ENCODE results near the gene DNAJB2. TPM values are rescaled to one million over a fixed set of nuclear protein-coding genes. Genes with fewer than 3 reads are reported as not detected.
"Not testable (repeated sequence)": the region's sequence is repeated elsewhere in the genome, so short reads cannot be mapped to it uniquely, and the experiment has no call there.

Gene DNAJB2
- total RNA-seq, 1 experiment from 2014 or later = 39.8 TPM

DNA sequence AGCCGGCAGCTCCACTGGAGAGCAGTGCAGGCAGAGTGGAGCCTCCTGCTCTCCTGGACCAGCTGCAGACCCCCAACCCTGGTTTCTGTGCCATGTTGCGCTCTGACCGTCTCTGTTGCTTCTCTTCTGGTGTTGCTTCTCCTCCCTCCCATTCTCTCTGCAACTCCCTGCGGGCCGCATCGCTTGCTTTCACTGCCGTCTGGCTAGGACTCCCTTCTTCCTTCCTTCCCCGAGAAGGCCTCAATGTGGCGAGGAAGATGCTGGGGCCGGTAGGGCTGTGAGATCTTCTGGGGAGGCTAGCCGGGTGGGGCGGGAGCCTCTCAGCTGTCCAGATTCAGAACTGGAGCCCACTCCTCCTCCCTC, 6.2 kb downstream of the DNAJB2 start:
- no peak for DNase-seq (ENCODE audit: low read depth)

DNA sequence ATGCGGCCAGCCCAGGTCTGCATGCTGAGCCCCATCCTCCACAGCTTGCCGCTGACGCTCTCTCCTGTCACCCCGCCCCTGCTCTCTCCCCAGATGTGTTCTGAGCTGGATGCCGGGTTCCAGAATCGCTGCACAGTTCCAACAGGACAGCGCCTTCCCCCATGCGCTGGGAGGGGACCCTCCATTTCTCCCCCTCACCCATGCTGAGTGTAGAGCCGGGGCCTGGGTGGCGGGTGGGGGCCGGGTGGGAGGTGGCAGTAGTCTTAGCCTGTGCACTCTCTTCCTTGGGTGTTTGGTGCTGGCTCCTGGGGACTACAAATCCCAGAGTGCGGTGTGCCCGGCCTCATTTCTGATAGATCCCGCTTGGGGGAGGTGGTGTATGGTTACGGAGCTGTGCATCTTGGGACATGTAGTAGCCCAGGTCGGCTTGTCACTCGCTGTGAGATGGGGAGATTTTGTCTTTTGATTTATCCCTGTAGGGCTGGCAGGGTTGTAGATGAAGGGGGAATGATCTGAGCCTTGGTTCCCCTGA, 6.8 kb downstream of the DNAJB2 start:
- no peak for DNase-seq (ENCODE audit: low read depth)

- DNase-seq (ENCODE audit: low read depth) = no peak
Observed at GRCh38 chr2:219286436-219287115, 7.4 kb downstream of the DNAJB2 start.

DNA sequence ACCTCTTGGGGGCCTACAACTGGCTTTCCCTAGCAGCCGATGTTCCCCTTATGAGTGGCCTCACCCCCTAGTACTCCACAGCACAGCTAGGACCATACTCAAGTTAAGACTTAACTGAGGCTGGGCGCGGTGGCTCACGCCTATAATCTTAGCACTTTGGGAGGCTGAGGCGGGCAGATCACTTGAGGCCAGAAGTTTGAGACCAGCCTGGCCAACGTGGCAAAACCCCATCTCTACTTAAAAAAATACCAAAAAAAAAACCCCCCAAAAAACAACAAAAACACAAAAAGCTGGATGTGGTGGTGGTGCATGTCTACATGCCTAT, 7.9 kb downstream of the DNAJB2 start:
- not testable (repeated sequence) for DNase-seq (ENCODE audit: low read depth)

DNA sequence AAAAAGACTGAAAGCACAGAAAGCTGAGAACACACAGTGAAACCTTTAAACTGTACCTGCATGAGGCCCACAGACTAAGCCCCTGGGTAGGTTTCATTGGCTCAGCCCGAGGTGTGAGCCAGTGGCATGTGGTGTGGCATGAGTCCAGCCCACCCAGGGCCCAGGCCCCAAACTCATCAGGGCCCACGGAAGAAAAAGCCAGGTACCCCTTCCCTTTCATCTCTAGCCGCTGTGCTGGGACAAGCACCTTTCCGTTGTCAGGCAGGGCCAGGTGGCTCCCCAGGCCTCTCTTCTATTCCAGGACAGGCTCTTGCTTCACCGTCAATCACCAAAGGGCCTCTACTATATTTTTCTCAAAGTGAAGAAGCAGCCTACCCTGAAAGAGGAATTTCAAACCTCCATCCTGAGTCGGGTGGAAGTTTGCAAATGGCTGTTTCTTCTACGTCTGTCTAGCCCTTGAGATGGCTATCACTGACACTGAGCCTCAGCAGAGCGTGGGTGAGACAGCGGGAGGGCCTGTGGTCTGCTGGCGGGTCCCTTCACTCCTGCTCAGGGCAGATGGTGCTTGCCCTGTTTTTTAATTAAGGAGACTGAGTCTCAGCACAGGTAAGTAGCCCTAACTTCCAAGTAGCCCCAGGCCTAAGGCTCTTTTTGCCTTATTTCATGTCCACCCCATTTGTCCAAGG, 8.6 kb downstream of the DNAJB2 start:
- DNase-seq (ENCODE audit: low read depth) = no peak

GRCh38 chr2:219289195-219289536, 10.0 kb downstream of the DNAJB2 start:
- DNase-seq (ENCODE audit: low read depth) = no peak

DNA sequence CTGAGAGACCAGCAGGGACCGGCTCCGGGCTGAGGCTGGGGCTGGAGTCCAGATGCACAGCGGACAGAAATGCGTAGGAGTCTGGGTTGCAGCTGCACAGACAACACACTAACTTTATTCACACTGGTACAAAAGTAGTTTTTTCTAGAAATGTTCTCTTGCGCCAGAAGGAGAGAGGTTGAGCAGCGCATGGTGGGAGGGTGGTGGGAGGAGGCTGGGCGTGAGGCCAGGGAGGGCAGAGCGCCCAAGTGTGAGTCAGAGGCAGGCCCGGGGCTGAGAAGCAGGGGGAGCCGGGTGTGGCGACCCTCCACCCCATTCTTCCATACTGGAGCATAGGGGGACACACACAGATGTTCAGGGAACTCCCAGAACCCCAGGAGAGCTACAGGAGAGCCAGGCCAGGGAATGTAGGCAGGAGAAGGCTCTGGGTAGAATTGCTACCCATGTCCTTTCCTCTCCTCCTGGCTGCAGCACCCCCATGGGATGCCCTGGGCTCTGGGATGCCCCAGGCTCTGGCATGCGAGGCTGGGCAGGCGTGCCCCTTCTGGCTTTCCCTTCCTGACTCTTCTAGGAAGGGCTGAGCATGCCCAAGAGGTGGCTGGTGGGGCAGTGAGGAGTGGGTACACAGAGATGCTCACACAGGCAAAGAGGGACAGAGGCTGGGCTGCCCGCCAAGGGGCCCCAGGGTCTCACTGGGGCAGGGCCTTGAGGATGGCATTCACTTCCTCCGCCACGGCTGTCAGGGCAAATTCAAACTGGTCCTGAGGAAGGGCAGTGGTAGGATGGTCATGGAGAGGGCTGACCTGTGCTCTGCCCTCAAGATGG, 10.6 kb downstream of the DNAJB2 start:
- DNase-seq (ENCODE audit: low read depth) = peak; percentile 93

GRCh38 chr2:219290381-219291171, 11.4 kb downstream of the DNAJB2 start:
- no peak for DNase-seq (ENCODE audit: low read depth)

DNA sequence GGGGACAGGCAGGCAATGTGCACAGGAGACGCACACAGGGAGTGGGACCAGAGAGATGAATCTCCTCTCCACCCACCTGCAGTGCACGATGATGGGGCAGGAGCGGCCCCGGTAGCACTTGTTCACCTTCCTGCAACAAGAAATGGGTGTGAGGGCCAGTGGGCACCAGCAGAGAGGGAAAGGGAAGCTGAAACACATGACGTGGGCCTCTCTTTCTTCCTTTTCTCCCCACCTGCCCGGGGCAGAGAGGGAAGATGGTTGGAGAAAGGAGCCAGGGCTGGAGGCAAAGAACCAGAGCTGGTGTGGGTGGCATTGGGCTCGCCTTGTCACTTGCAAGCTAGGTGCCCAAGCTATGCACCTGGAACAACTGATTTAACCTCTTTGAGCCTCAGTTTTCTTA, 12.2 kb downstream of the DNAJB2 start:
- no peak for DNase-seq (ENCODE audit: low read depth)

DNA sequence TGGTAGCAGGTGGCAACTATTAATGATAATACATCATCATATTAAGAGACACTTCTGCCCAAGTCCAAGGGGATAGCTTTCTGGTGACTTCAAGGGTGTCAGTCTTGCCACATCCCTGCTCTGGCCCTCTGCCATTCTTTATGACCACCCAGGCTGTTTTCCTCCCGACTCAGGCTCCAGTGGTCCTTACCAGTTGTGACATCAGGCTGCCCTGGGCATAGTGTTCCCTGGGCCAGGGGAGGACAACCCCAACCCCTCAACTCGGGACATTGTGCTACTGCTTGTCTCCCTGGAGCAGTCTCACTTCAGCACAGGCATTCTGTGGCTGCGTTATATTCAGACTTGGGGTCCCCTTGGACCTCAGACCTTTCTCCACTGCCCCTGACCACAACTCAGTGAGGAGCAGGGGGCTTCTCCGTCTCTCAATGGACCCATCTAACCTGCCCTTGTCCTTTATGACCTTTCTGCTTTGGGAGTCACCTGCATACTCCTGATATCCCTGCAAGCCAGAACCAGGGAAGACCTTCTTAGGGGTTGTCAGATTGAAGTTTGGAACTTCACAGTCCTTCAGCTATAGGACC, 12.8 kb downstream of the DNAJB2 start:
- no peak for DNase-seq (ENCODE audit: low read depth)

- no peak for DNase-seq (ENCODE audit: low read depth)
Observed at GRCh38 chr2:219292616-219293015, 13.4 kb downstream of the DNAJB2 start.

GRCh38 chr2:219293736-219294231, 14.6 kb downstream of the DNAJB2 start:
- DNase-seq (ENCODE audit: low read depth) = no peak

- DNase-seq (ENCODE audit: low read depth) = peak; percentile 68
Observed at GRCh38 chr2:219294356-219295351, 15.5 kb downstream of the DNAJB2 start.

DNA sequence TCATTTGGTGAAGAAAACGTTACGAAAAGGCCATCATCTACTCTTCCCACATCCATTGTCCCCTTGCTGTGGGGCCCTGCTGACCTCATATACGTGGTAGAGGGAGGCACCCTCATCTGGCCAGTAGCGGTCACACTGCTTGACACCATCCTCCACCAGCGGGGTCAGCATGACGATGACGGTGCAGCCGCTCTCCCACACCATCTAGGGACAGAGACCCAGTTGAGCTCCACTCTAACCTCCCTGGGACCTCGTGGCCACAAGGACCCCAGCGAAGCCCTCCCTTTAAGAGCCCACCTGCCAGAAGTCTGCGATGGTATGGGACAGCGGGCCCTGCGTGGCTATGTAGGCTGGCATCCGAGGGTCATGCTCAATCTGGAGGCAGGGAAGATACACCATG, 17.0 kb downstream of the DNAJB2 start:
- DNase-seq (ENCODE audit: low read depth) = no peak

DNA sequence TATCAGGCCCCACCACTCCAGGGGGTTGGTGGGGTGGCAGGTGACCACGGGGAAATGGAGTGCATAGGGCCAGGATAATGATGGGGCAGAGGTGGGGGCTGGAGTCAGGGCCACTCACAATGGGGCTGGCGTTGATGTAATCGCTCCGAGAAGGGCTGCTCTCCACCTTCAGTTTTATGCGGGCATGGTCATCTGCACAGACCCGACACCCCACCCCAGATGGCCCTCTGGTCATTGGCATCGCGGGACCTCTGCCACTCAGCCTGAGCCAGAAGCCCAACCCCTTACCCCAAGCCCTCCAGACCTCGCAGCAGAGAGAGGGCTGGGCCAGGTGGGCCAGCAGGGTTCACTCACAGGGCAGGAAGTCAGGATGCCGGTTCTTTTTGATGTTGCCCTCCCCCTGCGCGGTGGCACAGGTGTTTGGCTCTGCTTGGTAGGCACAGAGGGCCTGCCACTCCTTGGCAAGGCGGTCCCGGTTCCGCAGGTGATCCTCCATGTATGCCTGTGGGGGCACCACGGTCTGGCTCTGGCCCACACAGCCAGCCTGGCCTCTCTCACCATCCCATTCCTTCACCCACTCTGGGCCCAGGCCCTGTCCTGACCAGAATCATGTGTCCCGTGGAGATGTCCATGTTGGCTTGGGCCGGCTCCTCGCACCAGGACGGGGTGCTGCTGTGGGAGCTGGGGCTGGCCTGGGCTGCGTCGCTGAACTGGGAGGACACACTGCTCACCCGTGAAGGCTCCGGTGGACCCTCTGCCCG, 17.6 kb downstream of the DNAJB2 start:
- no peak for DNase-seq (ENCODE audit: low read depth)

DNA sequence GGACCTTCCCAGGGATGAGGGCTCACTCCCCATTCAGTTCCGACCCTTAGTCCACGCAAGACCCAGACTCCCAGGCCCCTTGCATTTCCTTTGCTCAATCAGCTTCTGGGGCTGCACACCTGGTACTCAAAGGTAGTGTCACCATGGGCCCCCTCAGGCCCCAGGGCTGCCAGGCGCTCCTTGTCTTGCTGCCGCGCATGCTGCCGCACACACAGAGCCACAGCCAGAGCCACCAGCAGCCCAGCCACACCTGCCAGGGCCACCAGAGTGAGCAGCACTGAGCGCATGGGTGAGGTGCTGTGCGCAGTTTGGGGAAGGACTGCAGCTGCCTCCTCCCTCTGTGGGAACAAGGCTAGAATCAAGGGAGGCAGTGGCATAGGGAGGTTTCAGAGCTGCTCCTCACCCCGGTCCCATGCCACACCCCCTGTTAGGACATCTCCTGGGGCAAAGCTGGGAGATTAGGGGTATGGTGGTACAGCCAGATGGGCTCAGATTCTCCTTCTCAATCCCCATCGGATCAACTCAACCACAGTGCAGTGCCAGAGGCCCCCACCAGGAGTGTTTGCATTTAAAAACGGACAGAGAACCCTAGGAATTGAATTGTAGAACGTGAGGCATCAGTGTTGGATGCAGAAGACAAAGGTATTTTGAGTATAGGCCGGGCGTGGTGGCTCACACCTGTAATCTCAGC, 18.7 kb downstream of the DNAJB2 start:
- no peak for DNase-seq (ENCODE audit: low read depth)

DNA sequence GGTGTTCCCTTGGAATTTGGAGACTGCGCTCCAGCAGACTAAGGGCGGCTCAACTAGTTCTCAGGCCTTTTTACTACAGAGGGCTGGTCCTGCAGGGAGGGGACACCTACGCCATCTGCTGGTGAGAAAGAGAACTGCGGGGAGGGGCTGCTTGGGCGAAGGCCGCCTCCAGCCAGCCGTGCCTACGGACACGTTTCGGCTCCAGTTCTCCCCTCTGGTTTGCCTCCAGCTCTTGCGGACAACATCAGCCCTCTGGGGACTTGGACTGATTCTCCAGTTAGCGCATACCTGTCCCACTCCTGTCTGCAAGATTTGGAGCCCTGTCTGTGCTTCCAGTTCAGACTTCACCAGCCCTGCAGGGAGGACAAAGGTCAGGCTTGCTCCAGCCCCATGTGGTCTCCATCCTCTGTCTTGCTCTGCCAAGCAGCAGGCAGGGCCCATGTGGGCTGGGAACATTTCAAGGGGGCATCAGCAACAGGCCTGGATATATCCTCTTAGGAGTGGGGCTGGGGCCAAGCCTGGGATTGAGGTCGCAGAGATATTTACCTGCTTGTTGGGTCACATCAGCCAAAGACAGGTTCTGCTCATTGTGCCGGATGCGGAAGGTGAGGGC, 19.7 kb downstream of the DNAJB2 start:
- DNase-seq (ENCODE audit: low read depth) = peak; percentile 71

DNA sequence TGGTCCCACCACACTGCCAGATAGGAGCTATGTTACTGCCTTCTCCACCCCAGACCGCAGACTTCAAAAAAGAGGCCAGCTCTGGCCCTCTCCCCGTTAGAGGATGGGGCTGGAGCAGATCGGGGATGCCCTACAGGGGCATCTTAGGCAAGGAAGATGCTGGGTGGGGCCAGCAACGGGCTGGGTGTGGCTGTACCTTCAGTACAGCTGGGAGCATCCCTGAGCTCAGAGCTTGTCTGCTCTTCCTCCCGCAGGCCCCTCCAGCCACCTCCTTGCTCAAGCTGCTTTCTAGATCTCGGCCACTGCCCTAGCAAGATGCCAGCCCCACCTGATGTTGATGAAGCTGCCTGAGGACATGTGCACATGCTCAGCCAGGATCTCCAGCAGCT, 20.2 kb downstream of the DNAJB2 start:
- no peak for DNase-seq (ENCODE audit: low read depth)

Measured in RPMI7951 (cell line).